Measurements from ENCODE around the gene TAS2R43. TPM values are rescaled to one million over a fixed set of nuclear protein-coding genes. Genes with fewer than 3 reads are reported as not detected.

The TAS2R43 gene
- total and polyA plus RNA-seq, 4 donors, result 0.42 to 10.8 (median 2.0) TPM

Small RNA genes within 50 kb of the gene (small RNA-seq; reads per million reads assigned to genes)
- not detected for gene AC018630.1 (ENCODE audit: low replicate concordance)

Other genes starting within 250 kb of the TAS2R43 start
- 10 to 100 TPM in 1 of 2 donors, 1 to 10 TPM in 1; 3.5 to 11.8 TPM for gene PRR4, start 242.8 kb downstream of the TAS2R43 start, total RNA-seq
- 10 to 100 TPM; 10.7 to 12.5 TPM for gene PRR4, start 242.8 kb downstream of the TAS2R43 start, polyA plus RNA-seq (ENCODE audit: insufficient read length in 2 of 2)
- gene PRH1, start 208.1 kb downstream of the TAS2R43 start, total RNA-seq, result 10 to 100 TPM; 44.5 to 66.9 TPM
- gene PRH1, start 208.1 kb downstream of the TAS2R43 start, polyA plus RNA-seq (ENCODE audit: insufficient read length in 2 of 2), result 10 to 100 TPM in 1 of 2 donors, 1 to 10 TPM in 1; 10.0 to 12.3 TPM
- gene TAS2R13, start 182.8 kb downstream of the TAS2R43 start, total RNA-seq, result 10 to 100 TPM in 1 of 2 donors, 1 to 10 TPM in 1; 2.5 to 10.9 TPM
- not detected for gene TAS2R13, start 182.8 kb downstream of the TAS2R43 start, polyA plus RNA-seq (ENCODE audit: insufficient read length in 2 of 2)
- gene PRH2, start 163.1 kb downstream of the TAS2R43 start, total RNA-seq, result under 1 TPM in 1 of 2 donors, not detected in 1; 0.88 TPM
- not detected for gene PRH2, start 163.1 kb downstream of the TAS2R43 start, polyA plus RNA-seq (ENCODE audit: insufficient read length in 2 of 2)
- gene TAS2R14, start 153.1 kb downstream of the TAS2R43 start, total RNA-seq, result 10 to 100 TPM in 1 of 2 donors, 1 to 10 TPM in 1; 3.0 to 13.3 TPM
- 1 to 10 TPM; 4.6 to 5.3 TPM for gene TAS2R14, start 153.1 kb downstream of the TAS2R43 start, polyA plus RNA-seq (ENCODE audit: insufficient read length in 2 of 2)
- gene TAS2R50, start 105.4 kb downstream of the TAS2R43 start, total RNA-seq, result 10 to 100 TPM in 1 of 2 donors, 1 to 10 TPM in 1; 3.9 to 10.9 TPM
- under 1 TPM in 1 of 2 donors, not detected in 1; 0.17 TPM for gene TAS2R50, start 105.4 kb downstream of the TAS2R43 start, polyA plus RNA-seq (ENCODE audit: insufficient read length in 2 of 2)
- gene TAS2R20, start 94.0 kb downstream of the TAS2R43 start, total RNA-seq, result 10 to 100 TPM in 1 of 2 donors, 1 to 10 TPM in 1; 3.4 to 14.6 TPM
- 1 to 10 TPM; 2.1 to 2.6 TPM for gene TAS2R20, start 94.0 kb downstream of the TAS2R43 start, polyA plus RNA-seq (ENCODE audit: insufficient read length in 2 of 2)
- 10 to 100 TPM in 1 of 2 donors, 1 to 10 TPM in 1; 6.3 to 15.9 TPM for gene TAS2R19, start 69.7 kb downstream of the TAS2R43 start, total RNA-seq
- 1 to 10 TPM; 1.4 to 2.3 TPM for gene TAS2R19, start 69.7 kb downstream of the TAS2R43 start, polyA plus RNA-seq (ENCODE audit: insufficient read length in 2 of 2)
- gene TAS2R31, start 60.9 kb downstream of the TAS2R43 start, total RNA-seq, result 10 to 100 TPM in 1 of 2 donors, 1 to 10 TPM in 1; 7.8 to 18.3 TPM
- gene TAS2R31, start 60.9 kb downstream of the TAS2R43 start, polyA plus RNA-seq (ENCODE audit: insufficient read length in 2 of 2), result 1 to 10 TPM in 1 of 2 donors, under 1 TPM in 1; 0.82 to 1.6 TPM
- 1 to 10 TPM; 2.1 to 7.5 TPM for gene TAS2R46, start 30.0 kb downstream of the TAS2R43 start, total RNA-seq
- gene TAS2R46, start 30.0 kb downstream of the TAS2R43 start, polyA plus RNA-seq (ENCODE audit: insufficient read length in 2 of 2), result under 1 TPM in 1 of 2 donors, not detected in 1; 0.23 TPM
- 10 to 100 TPM in 1 of 2 donors, 1 to 10 TPM in 1; 5.7 to 17.0 TPM for gene TAS2R30, start 42.3 kb upstream of the TAS2R43 start, total RNA-seq
- under 1 TPM; 0.14 to 0.19 TPM for gene TAS2R30, start 42.3 kb upstream of the TAS2R43 start, polyA plus RNA-seq (ENCODE audit: insufficient read length in 2 of 2)
- 10 to 100 TPM; 12.6 to 13.3 TPM for gene SMIM10L1, start 78.9 kb upstream of the TAS2R43 start, total RNA-seq
- 10 to 100 TPM; 19.8 to 22.6 TPM for gene SMIM10L1, start 78.9 kb upstream of the TAS2R43 start, polyA plus RNA-seq (ENCODE audit: insufficient read length in 2 of 2)
- gene TAS2R42, start 94.6 kb upstream of the TAS2R43 start, total RNA-seq, result not detected
- gene TAS2R42, start 94.6 kb upstream of the TAS2R43 start, polyA plus RNA-seq (ENCODE audit: insufficient read length in 2 of 2), result under 1 TPM in 1 of 2 donors, not detected in 1; 0.23 TPM
- not detected for gene PRB3, start 177.4 kb upstream of the TAS2R43 start, total RNA-seq
- gene PRB3, start 177.4 kb upstream of the TAS2R43 start, polyA plus RNA-seq (ENCODE audit: insufficient read length in 2 of 2), result under 1 TPM in 1 of 2 donors, not detected in 1; 0.32 TPM
- gene PRB4, start 218.1 kb upstream of the TAS2R43 start, total RNA-seq, result not detected
- gene PRB4, start 218.1 kb upstream of the TAS2R43 start, polyA plus RNA-seq (ENCODE audit: insufficient read length in 2 of 2), result not detected

Measured in spinal cord (tissue), 4 donors.